GM12872 (cell line): Measurements from ENCODE around the gene SPAAR.

Experiments
- CTCF ChIP-seq: IDR thresholded peaks from 3 replicates; pipeline ENCODE4 v1.5.1; 2011; ENCODE audit warnings: low read depth, mild to moderate bottlenecking, low read length, moderate library complexity; ENCODE audit not compliant: insufficient read depth

Gene SPAAR

DNA sequence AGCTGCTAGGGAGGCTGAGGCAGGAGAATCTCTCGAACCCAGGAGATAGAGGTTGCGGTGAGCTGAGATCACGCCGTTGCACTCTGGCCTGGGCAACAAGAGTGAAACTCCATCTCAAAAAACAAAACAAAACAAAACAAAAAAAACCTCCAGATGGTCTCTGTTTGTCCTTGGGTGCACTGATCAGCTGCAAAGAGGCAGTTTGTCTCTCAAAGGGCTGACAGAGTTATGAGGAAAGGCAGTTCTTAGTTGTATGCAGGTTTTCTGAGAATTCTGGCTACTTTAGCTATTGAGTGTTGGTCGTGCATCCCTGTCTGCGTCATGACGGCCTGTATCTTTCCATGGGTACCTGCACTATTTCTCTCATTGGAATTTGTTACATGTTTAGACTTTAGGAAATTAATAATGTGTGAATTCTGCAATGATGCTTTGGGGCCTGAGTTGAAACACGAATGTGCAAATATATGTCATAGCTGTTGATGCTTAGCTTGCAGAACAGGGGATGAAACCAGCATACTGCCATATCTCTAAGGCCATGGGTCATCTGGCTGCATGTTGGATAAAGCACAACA is 30.5 kb downstream of the SPAAR start:
- no peak for TF ChIP-seq CTCF

- no peak for TF ChIP-seq CTCF
Measured at GRCh38 chr9:35940458-35941407, 31.4 kb downstream of the SPAAR start.

DNA sequence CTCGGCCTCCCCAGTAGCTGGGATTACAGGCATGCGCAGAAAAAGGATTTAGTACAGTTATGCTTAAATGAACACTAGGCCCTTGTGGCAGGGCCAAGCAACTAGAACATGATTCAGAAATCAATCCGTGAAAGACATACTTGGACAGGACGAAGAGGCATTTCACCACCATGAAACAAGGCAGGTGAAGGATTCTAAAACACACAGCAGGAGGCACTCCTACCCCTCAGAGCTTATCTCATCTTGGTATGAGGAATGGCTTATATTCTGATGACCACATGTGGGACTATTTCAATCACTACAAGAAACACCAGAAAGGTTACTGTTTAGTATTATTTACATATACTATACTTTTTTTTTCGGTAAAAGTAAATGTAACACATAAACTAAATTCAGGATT is 33.0 kb downstream of the SPAAR start:
- TF ChIP-seq CTCF: no peak

GRCh38 chr9:35944173-35944572 is 34.9 kb downstream of the SPAAR start:
- TF ChIP-seq CTCF: no peak

DNA sequence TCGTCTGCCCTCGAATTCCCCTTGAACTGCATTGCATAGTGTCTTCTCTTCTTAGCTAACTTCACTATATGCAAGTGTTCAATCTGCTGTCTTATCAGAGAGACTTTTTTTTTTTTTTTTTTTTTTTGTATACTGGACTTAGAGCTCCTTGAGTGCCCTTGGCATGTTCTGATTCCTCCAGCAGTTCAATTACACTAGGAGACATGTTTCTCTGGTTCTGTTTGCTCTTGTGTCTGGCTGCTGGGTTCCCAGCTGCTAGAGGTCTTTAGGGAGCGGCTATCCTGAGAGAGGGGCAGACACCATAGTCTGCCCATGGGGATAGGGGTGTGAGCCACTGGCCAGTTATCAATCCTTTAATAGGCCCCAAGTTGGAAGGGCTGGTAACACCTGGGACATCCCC is 35.6 kb downstream of the SPAAR start:
- no peak for TF ChIP-seq CTCF

GRCh38 chr9:35945341-35946018 is 36.2 kb downstream of the SPAAR start:
- peak; percentile 86 for TF ChIP-seq CTCF

DNA sequence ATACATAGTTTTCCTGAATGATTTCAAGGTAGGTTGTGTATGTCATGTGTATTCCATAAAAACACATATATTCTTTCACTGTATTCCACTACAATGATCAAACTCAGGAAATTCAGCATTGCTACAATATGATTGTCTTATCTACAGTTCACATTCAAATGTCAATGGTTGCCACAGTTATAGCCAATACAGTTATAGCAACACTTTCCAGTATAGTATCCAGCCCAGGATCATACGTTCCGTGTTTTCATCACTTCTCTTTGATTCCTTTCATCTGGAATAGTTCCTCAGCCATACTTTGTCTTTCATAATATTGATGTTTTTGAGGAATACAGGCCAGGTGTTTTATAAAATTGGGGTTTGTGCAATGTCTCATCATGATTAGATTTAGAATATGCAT is 39.2 kb downstream of the SPAAR start:
- no peak for TF ChIP-seq CTCF
